OCI-LY1 (cell line): ENCODE results near the gene INSYN2A.

ENCODE experiments used
- H2AFZ ChIP-seq: fragments of 200-600 bp; sonication (generic), shearing (Covaris generic); 2 replicates; pipeline ENCODE4 v1.6.0; 2014; ENCODE audit warnings: antibody characterized with exemption, mild to moderate bottlenecking, low read length
- H3F3A ChIP-seq: fragments of 200-600 bp; sonication (generic), shearing (Covaris generic); 2 replicates; pipeline ENCODE4 v1.6.0; 2014; ENCODE audit warnings: mild to moderate bottlenecking, antibody characterized with exemption, low read length, moderate library complexity; ENCODE audit not compliant: insufficient read depth
- H3K27ac ChIP-seq: fragments of 200-600 bp; sonication (generic); 2 replicates; pipeline ENCODE4 v1.5.1; 2014; ENCODE audit warnings: low read length, mixed run types, mild to moderate bottlenecking, low read depth; ENCODE audit not compliant: poor library complexity, severe bottlenecking
- H3K27me3 ChIP-seq: fragments of 200-600 bp; sonication (generic); 2 replicates; pipeline ENCODE4 v1.6.0; 2014; ENCODE audit warnings: antibody characterized with exemption, mild to moderate bottlenecking, low read length, moderate library complexity; ENCODE audit not compliant: insufficient read depth
- H3K36me3 ChIP-seq: fragments of 200-600 bp; sonication (generic); 2 replicates; pipeline ENCODE4 v1.6.1; 2014; ENCODE audit warnings: mild to moderate bottlenecking, antibody characterized with exemption, low read length, moderate library complexity, mixed read lengths; ENCODE audit not compliant: insufficient read depth
- H3K4me1 ChIP-seq: fragments of 200-600 bp; sonication (generic); 2 replicates; pipeline ENCODE4 v1.5.1; 2014; ENCODE audit warnings: mild to moderate bottlenecking, low read length, moderate library complexity; ENCODE audit not compliant: insufficient read depth, severe bottlenecking
- H3K4me2 ChIP-seq: fragments of 200-600 bp; sonication (generic), shearing (Covaris generic); 2 replicates; pipeline ENCODE4 v1.6.1; 2014; ENCODE audit warnings: low read length
- H3K4me3 ChIP-seq: fragments of 200-600 bp; sonication (generic); 2 replicates; pipeline ENCODE4 v1.5.1; 2014; ENCODE audit warnings: low read length, low read depth, mild to moderate bottlenecking, mixed read lengths; ENCODE audit not compliant: poor library complexity, severe bottlenecking
- H3K79me2 ChIP-seq: fragments of 200-600 bp; shearing (Covaris generic); 2 replicates; pipeline ENCODE4 v1.6.1; 2016; ENCODE audit warnings: mixed run types, low read length, mixed read lengths; ENCODE audit not compliant: insufficient read depth
- H3K9ac ChIP-seq: fragments of 200-600 bp; sonication (generic), shearing (Covaris generic); 2 replicates; pipeline ENCODE4 v1.6.1; 2014; ENCODE audit warnings: mild to moderate bottlenecking, low read length, mixed read lengths
- H3K9me2 ChIP-seq: fragments of 200-600 bp; sonication (generic), shearing (Covaris generic); 2 replicates; pipeline ENCODE4 v1.6.1; 2014; ENCODE audit warnings: low read depth, mild to moderate bottlenecking, low read length, mixed read lengths
- H3K9me3 ChIP-seq: fragments of 200-600 bp; shearing (Covaris generic); 2 replicates; pipeline ENCODE4 v1.6.1; 2014; ENCODE audit warnings: low read length, mixed read lengths
- H4K20me1 ChIP-seq: fragments of 200-600 bp; sonication (generic), shearing (Covaris generic); 2 replicates; pipeline ENCODE4 v1.6.0; 2016; ENCODE audit warnings: mild to moderate bottlenecking, low read length; ENCODE audit not compliant: insufficient read depth
- EZH2 ChIP-seq: fragments of 200-600 bp; sonication (generic), shearing (Covaris generic); IDR thresholded peaks from 2 replicates; pipeline ENCODE4 v1.8.0; 2017; ENCODE audit warnings: borderline replicate concordance, mixed run types, mild to moderate bottlenecking, antibody characterized with exemption, low read length, moderate library complexity, mixed read lengths
- TF ChIP-seq, protein P1 (sequence below): fragments of 200-600 bp; sonication (generic), shearing (Covaris generic); IDR thresholded peaks from 2 replicates; pipeline ENCODE4 v1.5.1; 2017; ENCODE audit warnings: mild to moderate bottlenecking, antibody characterized with exemption, low read length, moderate library complexity, mixed read lengths

The INSYN2A gene

DNA sequence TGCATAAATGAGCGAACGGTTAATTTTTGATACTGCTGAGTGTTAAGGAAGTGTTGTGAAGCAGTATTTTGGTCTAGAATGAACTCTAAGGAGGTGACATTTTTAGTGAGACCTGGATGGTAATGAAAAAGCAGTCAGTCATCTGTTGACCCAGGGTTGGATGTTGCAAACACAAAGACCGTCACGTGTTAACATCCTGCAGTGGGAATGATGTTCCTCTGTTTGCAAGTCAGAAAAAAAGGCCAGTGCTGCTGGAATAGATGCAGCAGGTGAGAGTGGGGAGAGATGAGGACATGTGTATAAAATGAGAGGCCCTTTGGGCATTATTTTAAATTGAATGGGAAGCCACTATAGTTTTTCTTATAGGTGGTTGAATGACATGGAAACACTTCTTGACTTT lies 39.3 kb downstream of the INSYN2A start:
- Histone ChIP-seq H3K9me3 (no peaks in the 10 kb centered on the region), H3K27ac (no peak overlapping the region), H4K20me1 (no peaks in the 10 kb centered on the region), H2AFZ (no peak overlapping the region), H3K4me3 (no peak overlapping the region), H3K4me1 (no peaks in the 10 kb centered on the region), H3K27me3 (no peaks in the 10 kb centered on the region), H3K79me2 (no peaks in the 10 kb centered on the region), H3K36me3 (no peaks in the 10 kb centered on the region), H3K4me2 (no peak overlapping the region), H3K9ac (no peak overlapping the region), H3F3A (no peaks in the 10 kb centered on the region), H3K9me2 (no peaks in the 10 kb centered on the region)
- TF ChIP-seq, protein P1, sequence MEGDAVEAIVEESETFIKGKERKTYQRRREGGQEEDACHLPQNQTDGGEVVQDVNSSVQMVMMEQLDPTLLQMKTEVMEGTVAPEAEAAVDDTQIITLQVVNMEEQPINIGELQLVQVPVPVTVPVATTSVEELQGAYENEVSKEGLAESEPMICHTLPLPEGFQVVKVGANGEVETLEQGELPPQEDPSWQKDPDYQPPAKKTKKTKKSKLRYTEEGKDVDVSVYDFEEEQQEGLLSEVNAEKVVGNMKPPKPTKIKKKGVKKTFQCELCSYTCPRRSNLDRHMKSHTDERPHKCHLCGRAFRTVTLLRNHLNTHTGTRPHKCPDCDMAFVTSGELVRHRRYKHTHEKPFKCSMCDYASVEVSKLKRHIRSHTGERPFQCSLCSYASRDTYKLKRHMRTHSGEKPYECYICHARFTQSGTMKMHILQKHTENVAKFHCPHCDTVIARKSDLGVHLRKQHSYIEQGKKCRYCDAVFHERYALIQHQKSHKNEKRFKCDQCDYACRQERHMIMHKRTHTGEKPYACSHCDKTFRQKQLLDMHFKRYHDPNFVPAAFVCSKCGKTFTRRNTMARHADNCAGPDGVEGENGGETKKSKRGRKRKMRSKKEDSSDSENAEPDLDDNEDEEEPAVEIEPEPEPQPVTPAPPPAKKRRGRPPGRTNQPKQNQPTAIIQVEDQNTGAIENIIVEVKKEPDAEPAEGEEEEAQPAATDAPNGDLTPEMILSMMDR = no peak
- no peak for TF ChIP-seq EZH2

DNA sequence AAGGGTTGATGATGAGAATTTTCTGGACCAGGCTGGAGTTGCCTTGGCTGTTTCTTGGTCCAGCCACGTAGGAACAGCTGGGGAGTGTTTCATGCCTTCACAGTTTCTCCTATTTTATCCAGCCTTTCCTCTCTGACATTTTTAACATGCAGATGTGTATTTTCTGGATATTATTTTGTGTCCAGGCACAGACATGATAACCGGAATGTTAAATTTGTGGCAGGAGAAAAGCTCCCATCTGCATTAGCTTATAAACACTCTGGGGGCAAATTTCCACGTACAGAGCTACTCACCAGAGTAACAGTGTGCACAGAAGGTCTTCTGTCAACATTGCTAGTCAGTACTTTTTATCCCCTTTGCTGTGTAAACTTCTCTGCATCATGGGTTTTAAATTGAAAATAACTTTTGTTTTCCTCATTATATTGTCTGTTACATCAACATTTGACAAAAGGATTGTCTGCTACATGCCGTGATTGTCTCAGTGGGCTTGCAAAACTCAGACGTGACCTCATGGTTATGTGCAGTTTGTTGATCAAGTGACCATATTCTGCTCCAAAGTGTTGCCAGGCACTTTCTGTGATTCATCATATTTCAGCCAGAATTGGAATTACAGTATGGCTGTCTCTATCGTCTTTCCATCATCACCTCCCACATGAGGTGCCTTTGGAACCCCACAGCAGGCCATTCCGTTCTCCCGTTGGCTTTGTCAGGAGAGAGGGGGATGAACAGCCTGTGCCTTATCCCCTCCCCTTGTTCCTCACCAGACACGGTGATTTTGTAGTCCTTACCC lies 41.4 kb downstream of the INSYN2A start:
- Histone ChIP-seq H3K4me3 (no peak overlapping the region), H3K27me3 (no peaks in the 10 kb centered on the region), H2AFZ (no peak overlapping the region), H3K4me1 (no peaks in the 10 kb centered on the region), H3K27ac (no peak overlapping the region), H3K9ac (no peak overlapping the region), H4K20me1 (no peaks in the 10 kb centered on the region), H3K9me3 (no peaks in the 10 kb centered on the region), H3K9me2 (no peaks in the 10 kb centered on the region), H3F3A (no peaks in the 10 kb centered on the region), H3K36me3 (no peaks in the 10 kb centered on the region), H3K4me2 (no peak overlapping the region), H3K79me2 (no peaks in the 10 kb centered on the region)
- TF ChIP-seq, protein P1 = no peak
- TF ChIP-seq EZH2 = no peak

- Histone ChIP-seq H3K9me3 (no peaks in the 10 kb centered on the region), H3K4me1 (no peaks in the 10 kb centered on the region), H3K4me3 (no peak overlapping the region), H3K27me3 (no peaks in the 10 kb centered on the region), H3F3A (no peaks in the 10 kb centered on the region), H2AFZ (no peak overlapping the region), H3K79me2 (no peaks in the 10 kb centered on the region), H3K4me2 (no peak overlapping the region), H3K9me2 (no peaks in the 10 kb centered on the region), H3K27ac (no peak overlapping the region), H4K20me1 (no peaks in the 10 kb centered on the region), H3K36me3 (no peaks in the 10 kb centered on the region), H3K9ac (no peak overlapping the region)
- TF ChIP-seq, protein P1 = no peak
- TF ChIP-seq EZH2 = no peak
These were observed 43.2 kb downstream of the INSYN2A start for GRCh38 chr10:127153181-127153580.
